Activated CD8-positive, alpha-beta T cell treated with anti-CD3 and anti-CD28 coated beads for 36 hours (primary cell): ENCODE data around the gene GRK5. TPM values are rescaled to one million over a fixed set of nuclear protein-coding genes. Genes with fewer than 3 reads are reported as not detected.
A peak's percentile ranks its signal among the peaks of the same experiment; 100 is the strongest.

Source experiments
- ATAC-seq: fragments of 200-7000 bp; cut with Tn5 transposase; one replicate; pipeline ENCODE4 v1.10.0; 2021; ENCODE audit warnings: mild to moderate bottlenecking, moderate library complexity
- CTCF ChIA-PET: fragments of 350-600 bp; sonication (Branson Sonifier 250); formaldehyde crosslinking; loops from one replicate; lab custom pipeline; 2021; ENCODE audit warnings: antibody characterized with exemption; lab: Charles Lee
- POLR2A ChIA-PET: fragments of 350-600 bp; sonication (Branson Sonifier 250); formaldehyde crosslinking; loops from one replicate; lab custom pipeline; 2021; ENCODE audit warnings: antibody characterized with exemption; lab: Charles Lee
- DNase-seq: peaks from one replicate; pipeline ENCODE4 v3.0.0-alpha.2; 2020
- H3K27ac Mint-ChIP-seq: one replicate; pipeline ENCODE4 v1.8.0; 2021; ENCODE audit warnings: mild to moderate bottlenecking, mixed read lengths
- H3K27me3 Mint-ChIP-seq: one replicate; pipeline ENCODE4 v1.8.0; 2021; ENCODE audit warnings: mixed read lengths
- H3K36me3 Mint-ChIP-seq: one replicate; pipeline ENCODE4 v1.8.0; 2021; ENCODE audit warnings: low read depth, mixed read lengths
- H3K4me1 Mint-ChIP-seq: one replicate; pipeline ENCODE4 v1.8.0; 2021; ENCODE audit warnings: low read depth, mixed read lengths
- H3K4me3 Mint-ChIP-seq: one replicate; pipeline ENCODE4 v1.8.0; 2021; ENCODE audit warnings: mild to moderate bottlenecking, moderate library complexity, mixed read lengths
- H3K9me3 Mint-ChIP-seq: one replicate; pipeline ENCODE4 v1.8.0; 2021; ENCODE audit warnings: mixed read lengths
- intact Hi-C: fragments of 100-400 bp; cut with micrococcal nuclease; formaldehyde crosslinking; loops from one replicate; pipeline ENCODE4 v1.10.0; 2022
- total RNA-seq, 2 experiments: library from RNA; stranded (reverse); gene quantifications; one replicate each; pipeline ENCODE4 v1.2.3, GENCODE V29; 2021
- TF ChIP-seq, protein P1 (sequence below): fragments of 200-600 bp; IDR thresholded peaks from one replicate; pipeline ENCODE4 v1.8.0; 2022; ENCODE audit warnings: antibody characterized with exemption, mild to moderate bottlenecking

The GRK5 gene
- total RNA-seq, 2 experiments from 2014 or later: 14.8 to 15.6 TPM

DNA sequence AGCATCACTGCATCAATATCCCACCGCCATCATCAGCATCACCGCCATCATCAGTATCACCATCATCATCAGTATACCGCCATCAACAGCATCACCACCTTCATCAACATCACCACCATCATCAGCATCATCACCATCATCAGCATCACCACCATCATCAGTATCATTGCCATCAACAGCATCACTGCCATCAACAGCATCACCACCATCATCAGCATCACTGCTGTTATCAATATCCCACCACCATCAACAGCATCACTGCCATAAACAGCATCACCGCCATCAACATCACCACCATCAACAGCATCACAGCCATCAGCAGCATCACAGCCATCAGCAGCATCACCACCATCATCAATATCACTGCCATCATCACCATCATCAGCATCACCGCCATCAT, 219.3 kb downstream of the GRK5 start:
- Mint-ChIP-seq H3K27ac (no peak overlapping the region), H3K9me3 (no peaks in the 10 kb centered on the region), H3K4me1 (peaks cover 12% of the 10 kb centered on the region), H3K4me3 (no peak overlapping the region), H3K36me3 (peaks cover 4% of the 10 kb centered on the region), H3K27me3 (no peaks in the 10 kb centered on the region)
- no peak for ATAC-seq
- TF ChIP-seq, protein P1, sequence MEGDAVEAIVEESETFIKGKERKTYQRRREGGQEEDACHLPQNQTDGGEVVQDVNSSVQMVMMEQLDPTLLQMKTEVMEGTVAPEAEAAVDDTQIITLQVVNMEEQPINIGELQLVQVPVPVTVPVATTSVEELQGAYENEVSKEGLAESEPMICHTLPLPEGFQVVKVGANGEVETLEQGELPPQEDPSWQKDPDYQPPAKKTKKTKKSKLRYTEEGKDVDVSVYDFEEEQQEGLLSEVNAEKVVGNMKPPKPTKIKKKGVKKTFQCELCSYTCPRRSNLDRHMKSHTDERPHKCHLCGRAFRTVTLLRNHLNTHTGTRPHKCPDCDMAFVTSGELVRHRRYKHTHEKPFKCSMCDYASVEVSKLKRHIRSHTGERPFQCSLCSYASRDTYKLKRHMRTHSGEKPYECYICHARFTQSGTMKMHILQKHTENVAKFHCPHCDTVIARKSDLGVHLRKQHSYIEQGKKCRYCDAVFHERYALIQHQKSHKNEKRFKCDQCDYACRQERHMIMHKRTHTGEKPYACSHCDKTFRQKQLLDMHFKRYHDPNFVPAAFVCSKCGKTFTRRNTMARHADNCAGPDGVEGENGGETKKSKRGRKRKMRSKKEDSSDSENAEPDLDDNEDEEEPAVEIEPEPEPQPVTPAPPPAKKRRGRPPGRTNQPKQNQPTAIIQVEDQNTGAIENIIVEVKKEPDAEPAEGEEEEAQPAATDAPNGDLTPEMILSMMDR: no peak
- intact Hi-C loops: no loop called here
- no peak for DNase-seq
- CTCF ChIA-PET: no interaction called here
- POLR2A ChIA-PET: interaction anchor here (0.5 kb wide), 1 partner anchor 138 kb away, joined by 3 read pairs; no protein-coding TSS in a partner anchor

DNA sequence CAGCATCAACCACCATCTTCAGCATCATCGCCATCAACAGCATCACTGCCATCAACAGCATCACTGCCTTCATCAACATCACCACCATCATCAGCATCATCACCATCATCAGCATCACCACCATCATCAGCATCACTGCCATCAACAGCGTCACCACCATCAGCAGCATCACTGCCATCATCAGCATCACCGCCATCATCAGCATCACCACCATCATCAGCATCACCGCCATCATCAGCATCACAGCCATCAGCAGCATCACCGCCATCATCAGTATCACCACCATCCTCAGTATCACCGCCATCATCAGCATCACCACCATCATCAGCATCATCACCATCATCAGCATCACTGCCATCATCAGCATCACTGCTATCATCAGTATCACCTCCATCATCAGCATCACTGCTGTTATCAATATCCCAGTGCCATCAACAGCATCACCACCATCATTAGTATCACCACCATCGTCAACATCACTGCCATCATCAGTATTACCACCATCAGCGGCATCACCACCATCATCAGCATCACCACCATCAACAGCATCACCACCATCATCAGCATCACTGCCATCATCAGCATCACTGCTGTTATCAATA, 220.0 kb downstream of the GRK5 start:
- Mint-ChIP-seq H3K27ac (no peak overlapping the region), H3K4me3 (no peak overlapping the region), H3K36me3 (peaks cover 4% of the 10 kb centered on the region), H3K9me3 (no peaks in the 10 kb centered on the region), H3K27me3 (no peaks in the 10 kb centered on the region), H3K4me1 (peaks cover 12% of the 10 kb centered on the region)
- ATAC-seq (no peak), DNase-seq (no peak)
- TF ChIP-seq, protein P1: no peak
- POLR2A ChIA-PET: no interaction called here
- intact Hi-C loops: no loop called here
- CTCF ChIA-PET: no interaction called here

DNA sequence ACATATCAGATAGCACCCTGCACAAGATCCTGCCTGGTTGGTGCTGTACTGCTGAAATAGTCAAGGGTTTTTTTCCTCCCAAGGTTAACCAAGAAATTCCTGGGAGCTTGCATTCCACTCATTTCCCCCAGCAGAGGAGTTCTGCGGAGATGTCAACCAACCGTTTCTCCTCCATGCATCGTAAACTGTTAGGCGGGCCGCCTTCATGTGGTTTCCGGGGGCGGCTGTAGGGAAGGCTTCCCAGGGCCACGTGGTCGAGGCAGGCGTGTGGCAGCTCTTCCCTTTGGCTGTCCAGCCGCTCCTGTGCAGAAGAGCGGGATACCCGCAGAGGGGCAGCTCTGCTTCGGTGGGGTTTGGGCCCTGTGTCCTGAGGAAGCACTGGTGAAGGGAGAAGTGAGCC, 221.4 kb downstream of the GRK5 start:
- ATAC-seq: no peak
- H3K4me3 Mint-ChIP-seq: no peak overlapping the region
- peaks cover 16% of the 10 kb centered on the region for H3K36me3 Mint-ChIP-seq
- H3K9me3 Mint-ChIP-seq: peaks cover 2% of the 10 kb centered on the region
- peaks cover 12% of the 10 kb centered on the region for H3K4me1 Mint-ChIP-seq
- ChIA-PET POLR2A (no interaction called here), CTCF (interaction anchor here (1.1 kb wide), 1 partner anchor 16 kb away, joined by 6 read pairs; no protein-coding TSS in a partner anchor)
- H3K27ac Mint-ChIP-seq: no peak overlapping the region
- no peaks in the 10 kb centered on the region for H3K27me3 Mint-ChIP-seq
- TF ChIP-seq, protein P1: no peak
- intact Hi-C loops: no loop called here
- peak; percentile 25 for DNase-seq

DNA sequence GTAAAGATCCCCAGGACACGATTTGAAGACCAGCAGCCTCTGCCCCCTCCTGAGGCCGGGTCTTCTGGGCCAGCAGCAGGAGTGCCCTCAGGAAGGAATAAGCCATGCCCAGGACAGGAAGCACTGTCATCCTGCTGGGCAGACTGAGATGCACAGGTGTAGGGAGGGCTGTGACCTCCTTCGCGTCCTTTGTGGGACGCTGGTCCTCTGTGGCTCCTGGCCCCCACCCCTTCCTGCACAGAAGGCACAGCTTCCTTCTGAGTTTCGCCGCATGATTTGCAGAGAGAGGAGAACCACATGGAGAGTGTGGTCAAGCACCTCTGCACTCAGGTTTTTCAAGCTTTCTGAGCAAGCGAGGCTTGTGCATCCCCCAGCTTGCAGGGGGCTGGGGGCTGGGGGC, 222.4 kb downstream of the GRK5 start:
- intact Hi-C loops: no loop called here
- TF ChIP-seq, protein P1: no peak
- H3K36me3 Mint-ChIP-seq: peaks cover 21% of the 10 kb centered on the region
- no peak overlapping the region for H3K4me3 Mint-ChIP-seq
- no peak for ATAC-seq
- H3K4me1 Mint-ChIP-seq: peaks cover 12% of the 10 kb centered on the region
- H3K27me3 Mint-ChIP-seq: no peaks in the 10 kb centered on the region
- H3K9me3 Mint-ChIP-seq: peaks cover 9% of the 10 kb centered on the region
- no peak for DNase-seq
- ChIA-PET POLR2A (interaction anchor here (0.6 kb wide), 1 partner anchor 13 kb away, joined by 3 read pairs; no protein-coding TSS in a partner anchor), CTCF (interaction anchor here (1.1 to 1.4 kb wide), 2 partner anchors 15 to 223 kb away, joined by 4 to 6 read pairs; partner anchors contain the start of gene GRK5)
- no peak overlapping the region for H3K27ac Mint-ChIP-seq

DNA sequence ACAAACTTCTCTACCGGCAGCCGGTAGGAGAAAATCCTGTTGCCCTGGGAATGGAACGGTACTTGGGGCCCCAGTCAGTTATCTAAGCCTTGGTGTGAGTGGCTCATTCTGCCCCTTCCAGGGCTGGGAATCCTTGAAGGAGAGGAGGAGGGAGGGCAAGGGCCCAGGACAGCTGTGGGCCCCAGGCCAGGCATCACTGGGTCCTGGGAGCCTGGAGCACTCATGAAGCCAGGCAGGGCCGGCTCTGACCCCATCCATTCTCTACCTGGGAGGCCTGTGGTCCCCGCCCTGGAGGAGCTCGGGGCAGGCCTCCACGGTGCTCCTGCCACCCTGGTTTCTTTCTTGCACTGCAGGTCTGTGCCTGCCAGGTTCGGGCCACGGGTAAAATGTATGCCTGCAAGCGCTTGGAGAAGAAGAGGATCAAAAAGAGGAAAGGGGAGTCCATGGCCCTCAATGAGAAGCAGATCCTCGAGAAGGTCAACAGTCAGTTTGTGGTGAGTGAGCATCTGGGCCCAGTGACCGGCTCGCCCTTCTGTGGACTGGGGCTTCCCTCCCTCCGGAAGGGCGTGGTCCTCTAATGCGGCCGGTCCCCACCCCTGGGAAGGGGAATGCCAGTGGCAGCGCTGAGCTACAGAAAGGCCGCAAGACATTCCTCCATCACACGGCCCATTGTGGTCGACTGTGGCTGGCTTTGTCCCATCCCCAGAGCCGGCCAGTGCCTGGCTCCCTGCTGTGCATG, 223.8 kb downstream of the GRK5 start:
- POLR2A ChIA-PET: no interaction called here
- H3K27me3 Mint-ChIP-seq: no peaks in the 10 kb centered on the region
- H3K4me1 Mint-ChIP-seq: peaks cover 12% of the 10 kb centered on the region
- H3K36me3 Mint-ChIP-seq: peaks cover 31% of the 10 kb centered on the region
- intact Hi-C loops: no loop called here
- CTCF ChIA-PET: interaction anchor here (1.2 to 1.4 kb wide), 3 partner anchors 225 to 235 kb away, joined by 3 to 4 read pairs (median 3); partner anchors contain the start of gene GRK5
- DNase-seq (no peak), ATAC-seq (no peak)
- TF ChIP-seq, protein P1: no peak
- peaks cover 15% of the 10 kb centered on the region for H3K9me3 Mint-ChIP-seq
- no peak overlapping the region for H3K4me3 Mint-ChIP-seq
- no peak overlapping the region for H3K27ac Mint-ChIP-seq
